A673 (cell line): ENCODE measurements around the gene KATNIP.

ENCODE experiments used
- CTCF ChIP-seq: fragments of 300-800, 200-600 bp; sonication (generic); conservative IDR thresholded peaks from 2 replicates; pipeline ENCODE4 v1.5.1; 2017; ENCODE audit warnings: low read depth, mild to moderate bottlenecking, antibody characterized with exemption, low read length, moderate library complexity, mixed read lengths
- EZH2 ChIP-seq: fragments of 200-600 bp; sonication (generic); IDR thresholded peaks from 2 replicates; pipeline ENCODE4 v1.6.1; 2017; ENCODE audit warnings: borderline replicate concordance, low read depth, mild to moderate bottlenecking, mixed read lengths, antibody characterized with exemption, low read length; ENCODE audit not compliant: poor library complexity, severe bottlenecking

GRCh38 chr16:27505297-27506236 lies 44.4 kb upstream of the KATNIP start:
- no peak for TF ChIP-seq CTCF
- no peak for TF ChIP-seq EZH2
